PC-9 (cell line): ENCODE results near the gene SBF1. TPM values are rescaled to one million over a fixed set of nuclear protein-coding genes. Genes with fewer than 3 reads are reported as not detected.

Source experiments
- BruUV-seq: library from RNA; stranded (reverse); fragments of 400-500 nt; replicated peaks from 2 replicates; lab custom pipeline; 2021; lab: Mats Ljungman, UMichigan
- CTCF ChIA-PET: fragments of 300-600 bp; sonication (Branson Sonifier 250); formaldehyde crosslinking; loops from one replicate; lab custom pipeline; 2022; ENCODE audit warnings: antibody characterized with exemption; lab: Charles Lee
- POLR2A ChIA-PET: fragments of 300-600 bp; sonication (Branson Sonifier 250); formaldehyde crosslinking; loops from one replicate; lab custom pipeline; 2022; ENCODE audit warnings: antibody characterized with exemption; ENCODE audit not compliant: unreplicated experiment; lab: Charles Lee
- DNase-seq, 2 experiments: peaks; one replicate each; pipeline versions ENCODE4 v3.0.0 to v3.0.0-alpha.2; 2015 to 2022; ENCODE audit warnings: mixed read lengths in 1 of 2
- H2AFZ ChIP-seq: fragments of 200-600 bp; sonication (generic); 2 replicates; pipeline ENCODE4 v1.8.1; 2017; ENCODE audit warnings: antibody characterized with exemption
- H3F3A ChIP-seq: fragments of 200-600 bp; sonication (generic); 2 replicates; pipeline ENCODE4 v1.8.1; 2017; ENCODE audit warnings: antibody characterized with exemption, mild to moderate bottlenecking, low read depth; ENCODE audit not compliant: insufficient read depth
- H3K27ac ChIP-seq: fragments of 200-600 bp; sonication (generic); 2 replicates; pipeline ENCODE4 v1.6.1; 2016; ENCODE audit warnings: mixed run types
- H3K27me3 ChIP-seq: fragments of 200-600 bp; sonication (generic); 2 replicates; pipeline ENCODE4 v1.6.1; 2016; ENCODE audit warnings: low read depth, mixed run types; ENCODE audit not compliant: insufficient read depth
- H3K36me3 ChIP-seq: fragments of 200-600 bp; sonication (generic); 2 replicates; pipeline ENCODE4 v1.6.1; 2016; ENCODE audit warnings: low read depth, mixed run types
- H3K4me1 ChIP-seq: fragments of 200-600 bp; sonication (generic); replicated peaks from 2 replicates; pipeline ENCODE4 v1.6.1; 2016; ENCODE audit warnings: mixed run types; ENCODE audit not compliant: insufficient read depth
- H3K4me2 ChIP-seq: fragments of 200-600 bp; sonication (generic); 2 replicates; pipeline ENCODE4 v1.6.1; 2017; ENCODE audit warnings: mixed run types
- H3K4me3 ChIP-seq: fragments of 200-600 bp; sonication (generic); 2 replicates; pipeline ENCODE4 v1.6.1; 2016; ENCODE audit warnings: mixed run types
- H3K79me2 ChIP-seq: fragments of 200-600 bp; sonication (generic); 2 replicates; pipeline ENCODE4 v1.6.1; 2017; ENCODE audit warnings: low read depth, mixed run types
- H3K9me2 ChIP-seq: fragments of 200-600 bp; sonication (generic); 2 replicates; pipeline ENCODE4 v1.8.1; 2017; ENCODE audit warnings: mild to moderate bottlenecking; ENCODE audit not compliant: insufficient read depth
- H3K9me3 ChIP-seq: fragments of 200-600 bp; sonication (generic); 2 replicates; pipeline ENCODE4 v1.8.1; 2016; ENCODE audit warnings: low read depth; ENCODE audit not compliant: insufficient read depth
- H4K20me1 ChIP-seq: fragments of 200-600 bp; sonication (generic); 2 replicates; pipeline ENCODE4 v1.8.1; 2017; ENCODE audit not compliant: insufficient read depth
- CTCF ChIP-seq: fragments of 200-600 bp; sonication (generic); conservative IDR thresholded peaks from 2 replicates; pipeline ENCODE4 v1.6.1; 2017; ENCODE audit warnings: mixed run types, antibody characterized with exemption, mild to moderate bottlenecking, moderate library complexity
- EZH2 ChIP-seq: fragments of 200-600 bp; sonication (generic); IDR thresholded peaks from 2 replicates; pipeline ENCODE4 v1.8.0; 2017; ENCODE audit warnings: antibody characterized with exemption, low read depth
- intact Hi-C: fragments of 100-400 bp; cut with micrococcal nuclease; formaldehyde crosslinking; loops from one replicate; pipeline ENCODE4 v1.10.0; 2022; ENCODE audit not compliant: unreplicated experiment
- total RNA-seq: library from RNA; stranded (reverse); gene quantifications from 2 replicates; pipeline ENCODE4 v1.2.3, GENCODE V29; 2021

SBF1 gene
- total RNA-seq, 1 experiment from 2014 or later = 85.2 TPM

- Histone ChIP-seq H3K36me3 (no peaks in the 10 kb centered on the region), H3K4me1 (peaks cover 5% of the 10 kb centered on the region; the same call in 1 of the 2 replicates), H2AFZ (no peak overlapping the region), H3K79me2 (peaks cover 9% of the 10 kb centered on the region), H3F3A (peaks cover 28% of the 10 kb centered on the region), H3K27ac (no peak overlapping the region), H4K20me1 (peaks cover 41% of the 10 kb centered on the region), H3K9me2 (no peaks in the 10 kb centered on the region), H3K27me3 (no peaks in the 10 kb centered on the region), H3K4me3 (no peak overlapping the region), H3K9me3 (no peaks in the 10 kb centered on the region), H3K4me2 (no peak overlapping the region)
- intact Hi-C loops = no loop called here
- no peak for DNase-seq
- BruUV-seq = no TSS peak
- ChIA-PET CTCF (no interaction called here), POLR2A (no interaction called here)
- no peak for TF ChIP-seq EZH2
- no peak for TF ChIP-seq CTCF
These were observed 73.9 kb downstream of the SBF1 start for GRCh38 chr22:50400931-50401330.

- Histone ChIP-seq H4K20me1 (peaks cover 41% of the 10 kb centered on the region), H3K9me2 (no peaks in the 10 kb centered on the region), H3K9me3 (no peaks in the 10 kb centered on the region), H2AFZ (no peak overlapping the region), H3K4me3 (no peak overlapping the region), H3K79me2 (peaks cover 9% of the 10 kb centered on the region), H3K27me3 (no peaks in the 10 kb centered on the region), H3K27ac (no peak overlapping the region), H3K36me3 (no peaks in the 10 kb centered on the region), H3K4me1 (peaks cover 5% of the 10 kb centered on the region; the same call in 1 of the 2 replicates), H3F3A (peaks cover 29% of the 10 kb centered on the region), H3K4me2 (no peak overlapping the region)
- no peak for DNase-seq
- intact Hi-C loops = no loop called here
- POLR2A ChIA-PET = interaction anchor here (0.6 kb wide), 1 partner anchor 269 kb away, joined by 3 read pairs; no protein-coding TSS in a partner anchor
- BruUV-seq = no TSS peak
- no peak for TF ChIP-seq EZH2
- CTCF ChIA-PET = interaction anchor here (0.6 kb wide), 2 partner anchors 48 to 68 kb away, joined by 6 to 7 read pairs; no protein-coding TSS in a partner anchor
These were observed 74.4 kb downstream of the SBF1 start for GRCh38 chr22:50400406-50400805.

GRCh38 chr22:50399751-50400331, 75.0 kb downstream of the SBF1 start:
- Histone ChIP-seq H3K4me1 (peaks cover 5% of the 10 kb centered on the region; the same call in 1 of the 2 replicates), H3K79me2 (peaks cover 9% of the 10 kb centered on the region), H3K36me3 (peaks cover 4% of the 10 kb centered on the region; the same call in 1 of the 2 replicates), H3K27ac (no peak overlapping the region), H3K9me2 (no peaks in the 10 kb centered on the region), H3K9me3 (no peaks in the 10 kb centered on the region), H3K4me3 (no peak overlapping the region), H3K27me3 (no peaks in the 10 kb centered on the region), H3K4me2 (no peak overlapping the region), H4K20me1 (peaks cover 40% of the 10 kb centered on the region), H3F3A (peaks cover 32% of the 10 kb centered on the region), H2AFZ (no peak overlapping the region)
- TF ChIP-seq CTCF (peak; percentile 63), EZH2 (no peak)
- BruUV-seq = no TSS peak
- intact Hi-C loops = no loop called here
- CTCF ChIA-PET = interaction anchor here (0.6 kb wide), 2 partner anchors 47 to 68 kb away, joined by 6 to 7 read pairs; no protein-coding TSS in a partner anchor
- POLR2A ChIA-PET = interaction anchor here (0.6 kb wide), 1 partner anchor 270 kb away, joined by 3 read pairs; no protein-coding TSS in a partner anchor
- DNase-seq = peak in 1 of 2 experiments; percentile 32
